Urinary bladder (tissue), 4 donors: ENCODE measurements around the gene GPR132. TPM values are rescaled to one million over a fixed set of nuclear protein-coding genes. Genes with fewer than 3 reads are reported as not detected.
"Not testable (repeated sequence)": the region's sequence is repeated elsewhere in the genome, so short reads cannot be mapped to it uniquely, and the experiment has no call there.

Experiments
- DNase-seq: peaks from one replicate; pipeline ENCODE4 v3.0.0-alpha.2; 2015; ENCODE audit errors: extremely low spot score
- H3K27ac ChIP-seq: one replicate; pipeline ENCODE4 v1.5.1; 2013; ENCODE audit warnings: low read depth, mild to moderate bottlenecking, moderate library complexity
- H3K36me3 ChIP-seq: one replicate; pipeline ENCODE4 v1.6.1; 2013; ENCODE audit warnings: mild to moderate bottlenecking, moderate library complexity; ENCODE audit not compliant: insufficient read depth
- H3K4me1 ChIP-seq: one replicate; pipeline ENCODE4 v1.6.1; 2013; ENCODE audit warnings: mild to moderate bottlenecking, moderate library complexity; ENCODE audit not compliant: insufficient read depth
- H3K4me3 ChIP-seq: one replicate; pipeline ENCODE4 v1.5.1; 2013; ENCODE audit warnings: low read depth, low read length
- WGBS: extraction: QIAGEN DNeasy Blood & Tissue Kit; methylation state at CpG from one replicate; pipeline ENCODE4 v1.1.7; 2013; 5-methylcytosine and 5-hydroxymethylcytosine counted together
- polyA plus RNA-seq: library from polyadenylated mRNA; stranded (reverse); fragments of 200-250 nt; gene quantifications from one replicate; pipeline ENCODE4 v1.2.3, GENCODE V29; 2013
- total RNA-seq: library from RNA; depleted of rRNA; stranded (reverse); fragments of >200 nt; gene quantifications from one replicate; pipeline ENCODE4 v1.2.3, GENCODE V29; 2014
- donor health status: healthy with polysubstance abuse.
- donor health status: healthy.

The GPR132 gene
- total and polyA plus RNA-seq, 2 donors = 1.3 to 1.7 TPM

DNA sequence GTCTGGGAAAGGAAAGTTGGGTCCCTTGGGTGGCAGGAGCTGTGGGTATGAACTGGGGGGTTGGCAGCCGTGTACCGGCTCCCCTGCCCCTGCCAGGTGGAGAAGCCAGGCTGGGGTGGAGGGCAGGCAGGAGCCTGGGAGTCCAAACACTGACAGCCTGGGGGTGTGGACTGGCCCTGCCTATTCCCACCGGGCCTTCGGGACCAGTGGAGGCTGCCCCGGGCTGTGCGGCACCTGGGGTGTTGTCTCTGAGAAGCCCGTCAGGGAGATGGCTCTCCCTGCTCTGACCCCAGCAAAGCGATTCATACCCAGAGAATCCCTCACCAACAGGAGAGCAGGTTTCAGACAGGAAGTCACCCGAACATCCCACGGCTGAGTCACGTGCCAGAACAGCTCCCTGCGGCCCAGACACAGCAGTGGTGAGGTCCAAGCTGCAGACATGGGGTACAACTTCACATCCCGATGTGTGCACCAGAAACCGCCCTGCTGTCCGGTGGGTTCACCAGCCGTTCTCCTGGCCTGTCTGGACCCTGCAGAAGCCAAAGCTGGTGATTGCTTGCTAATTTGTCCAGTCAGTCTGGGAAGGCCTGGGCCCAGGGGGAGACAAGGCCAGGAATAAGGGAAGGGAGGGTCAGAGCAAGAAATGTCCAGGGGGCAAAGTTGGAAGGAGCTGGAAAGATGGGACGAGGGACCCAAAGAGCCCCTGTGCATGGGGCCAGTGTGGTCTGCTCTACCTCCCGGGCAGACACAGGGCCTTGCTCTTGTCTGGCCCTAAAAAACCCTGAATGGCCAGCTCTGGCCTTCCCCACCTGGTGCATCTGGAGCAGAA lies 2.1 kb upstream of the GPR132 start:
- Histone ChIP-seq H3K4me3 (no peak overlapping the region), H3K4me1 (no peaks in the 10 kb centered on the region), H3K36me3 (no peaks in the 10 kb centered on the region), H3K27ac (no peak overlapping the region)
- DNase-seq = no peak
- 72% methylated on average over 18 of the region's 18 CpGs for WGBS

DNA sequence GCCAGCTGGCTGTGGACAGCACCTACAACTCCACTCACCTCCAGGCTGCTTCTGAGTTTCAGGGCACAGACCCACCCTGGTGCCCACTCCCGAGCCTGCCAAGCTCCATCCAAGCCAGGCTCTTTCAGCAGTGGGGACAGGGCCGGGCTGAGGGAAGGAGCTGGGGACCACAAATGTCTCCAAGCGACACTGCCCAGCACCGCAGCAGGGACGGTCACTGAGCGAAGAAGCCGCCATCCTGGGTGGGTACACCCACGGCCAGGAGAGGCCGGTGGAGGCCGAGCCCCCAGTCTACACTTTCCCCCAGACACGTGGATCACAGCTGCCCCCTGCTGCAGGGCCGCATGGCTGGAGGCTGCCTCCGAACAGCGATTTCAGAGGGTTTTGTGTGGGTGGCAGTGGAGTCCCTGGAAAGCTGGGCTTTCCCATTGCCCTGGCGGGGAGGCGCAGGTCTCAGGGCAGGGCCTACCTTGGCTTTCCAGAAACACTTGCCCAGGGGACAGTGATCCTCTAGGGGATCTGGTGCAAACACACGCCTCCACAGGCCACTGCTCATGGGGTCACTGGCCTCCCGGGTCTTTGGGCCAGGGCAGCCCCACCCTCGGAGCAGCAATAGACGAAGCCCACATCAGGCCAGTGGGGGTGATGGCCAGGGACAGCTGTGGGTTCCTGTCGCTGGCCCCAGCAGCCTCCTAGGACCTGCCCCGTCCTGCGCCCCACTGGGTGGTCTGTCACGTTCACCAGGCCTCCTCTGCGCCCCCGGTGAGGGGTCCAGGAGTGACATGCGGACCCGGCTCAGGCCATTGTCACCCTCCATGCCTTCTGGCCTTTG lies 1.2 kb upstream of the GPR132 start:
- H3K4me3 ChIP-seq = no peak overlapping the region
- H3K27ac ChIP-seq = peak overlapping the region; percentile 44
- no peaks in the 10 kb centered on the region for H3K4me1 ChIP-seq
- no peak for DNase-seq
- WGBS = 86% methylated on average over 28 of the region's 28 CpGs
- no peaks in the 10 kb centered on the region for H3K36me3 ChIP-seq

- Histone ChIP-seq H3K36me3 (no peaks in the 10 kb centered on the region), H3K4me1 (no peaks in the 10 kb centered on the region), H3K4me3 (peak overlapping the region; percentile 27), H3K27ac (peak overlapping the region; percentile 34)
- DNase-seq = no peak
- 67% methylated on average over 12 of the region's 12 CpGs for WGBS
Measured at GRCh38 chr14:105064721-105065143, 498 bp downstream of the GPR132 start.

DNA sequence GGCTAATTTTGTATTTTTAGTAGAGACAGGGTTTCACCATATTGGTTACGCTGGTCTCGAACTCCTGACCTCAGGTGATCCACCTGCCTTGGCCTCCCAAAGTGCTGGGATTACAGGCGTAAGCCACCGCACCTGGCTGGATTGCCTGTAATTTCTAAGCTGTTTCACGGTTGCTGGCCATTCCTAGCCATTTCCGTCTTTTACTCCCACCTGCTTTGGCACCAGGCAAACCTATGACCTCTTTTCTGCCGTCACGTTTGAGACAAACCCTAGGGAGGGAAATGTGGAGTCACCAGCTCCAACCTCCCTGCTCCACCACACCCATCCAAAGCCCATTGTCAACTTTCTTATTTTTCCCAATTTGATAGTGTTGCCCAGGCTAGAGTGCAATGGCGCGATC lies 1.2 kb downstream of the GPR132 start:
- no peak overlapping the region for H3K4me3 ChIP-seq
- H3K27ac ChIP-seq = no peak overlapping the region
- DNase-seq = no peak
- no peaks in the 10 kb centered on the region for H3K4me1 ChIP-seq
- 93% methylated on average over 10 of the region's 10 CpGs for WGBS
- no peaks in the 10 kb centered on the region for H3K36me3 ChIP-seq

DNA sequence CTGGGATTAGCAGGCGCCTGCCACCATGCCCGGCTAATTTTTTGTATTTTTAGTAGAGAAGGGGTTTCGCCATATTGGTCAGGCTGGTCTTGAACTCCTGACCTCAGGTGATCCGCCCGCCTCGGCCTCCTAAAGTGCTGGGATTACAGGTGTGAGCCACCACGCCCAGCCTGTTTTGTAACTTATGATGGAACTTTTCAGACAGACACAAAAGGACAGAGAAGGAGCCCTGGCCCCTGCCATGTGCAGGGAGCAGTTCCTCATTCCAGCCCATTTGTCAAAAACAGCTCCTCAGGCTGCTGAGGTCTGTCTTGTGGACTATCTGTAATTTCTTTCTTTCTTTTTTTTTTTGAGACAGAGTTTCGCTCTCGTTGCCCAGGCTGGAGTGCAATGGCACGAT lies 1.7 kb downstream of the GPR132 start:
- 87% methylated on average over 10 of the region's 10 CpGs for WGBS
- not testable (repeated sequence) for H3K27ac ChIP-seq, H3K4me3 ChIP-seq, H3K4me1 ChIP-seq, H3K36me3 ChIP-seq, DNase-seq

DNA sequence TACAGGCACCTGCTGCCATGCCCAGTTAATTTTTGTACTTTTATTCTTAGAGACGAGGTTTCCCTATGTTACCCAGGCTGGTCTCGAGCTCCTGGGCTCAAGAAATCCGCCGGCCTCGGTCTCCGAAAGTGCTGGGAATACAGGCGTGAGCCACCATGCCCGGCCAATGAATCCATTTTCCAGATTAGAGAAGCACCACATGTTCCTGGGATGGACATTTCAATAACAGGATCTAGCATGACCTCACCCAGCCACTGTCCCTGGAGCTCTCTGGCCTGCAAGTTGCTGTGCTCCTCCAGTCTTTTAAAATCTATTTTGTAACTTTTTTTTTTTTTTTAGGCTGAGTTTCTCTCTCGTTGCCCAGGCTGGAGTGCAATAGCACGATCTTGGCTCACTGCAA lies 2.2 kb downstream of the GPR132 start:
- Histone ChIP-seq H3K36me3 (no peaks in the 10 kb centered on the region), H3K4me1 (no peaks in the 10 kb centered on the region), H3K27ac (no peak overlapping the region), H3K4me3 (no peak overlapping the region)
- 83% methylated on average over 10 of the region's 10 CpGs for WGBS
- DNase-seq = no peak

GRCh38 chr14:105062048-105062433 lies 3.2 kb downstream of the GPR132 start:
- Histone ChIP-seq H3K4me3 (no peak overlapping the region), H3K4me1 (no peaks in the 10 kb centered on the region), H3K27ac (peak overlapping the region; percentile 62), H3K36me3 (no peaks in the 10 kb centered on the region)
- 91% methylated on average over 7 of the region's 7 CpGs for WGBS
- no peak for DNase-seq

- no peaks in the 10 kb centered on the region for H3K4me1 ChIP-seq
- H3K36me3 ChIP-seq = no peaks in the 10 kb centered on the region
- 50% methylated on average over 13 of the region's 13 CpGs for WGBS
- no peak overlapping the region for H3K4me3 ChIP-seq
- H3K27ac ChIP-seq = peak overlapping the region; percentile 62
- no peak for DNase-seq
Measured at GRCh38 chr14:105061428-105062047, 3.7 kb downstream of the GPR132 start.

DNA sequence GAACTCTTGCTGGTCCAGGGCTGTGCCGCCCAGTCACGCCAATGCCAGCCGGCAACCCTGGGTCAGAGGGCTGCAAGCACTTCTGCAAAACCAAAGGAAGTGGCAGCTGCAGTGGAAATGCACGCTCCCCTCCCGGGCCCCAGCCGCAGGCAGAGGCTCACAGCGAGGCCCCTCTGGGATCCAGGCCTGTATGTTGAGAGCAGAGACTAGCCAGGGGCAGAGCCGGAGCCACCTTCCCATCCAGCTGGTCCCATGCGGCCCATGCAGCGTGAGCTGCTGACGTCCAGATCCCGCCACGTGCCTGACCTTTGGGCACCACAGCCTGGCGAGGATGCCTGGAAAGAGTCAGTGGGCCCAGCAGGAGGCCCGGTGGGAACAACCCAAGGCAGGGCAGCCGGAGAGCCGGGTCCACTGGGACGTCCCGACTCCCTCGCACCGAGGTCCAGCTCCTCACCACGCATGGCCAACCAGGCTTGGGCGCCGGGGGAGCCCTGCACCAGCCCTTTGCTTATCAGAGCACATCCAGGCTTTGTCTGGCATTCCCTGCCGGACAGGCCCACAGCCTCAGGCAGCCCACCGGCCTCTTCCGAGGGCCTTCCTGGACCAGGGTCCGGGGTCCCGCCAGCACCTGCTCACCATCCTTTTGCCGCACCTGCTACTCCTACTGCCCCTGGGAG lies 4.3 kb downstream of the GPR132 start:
- DNase-seq = no peak
- H3K4me1 ChIP-seq = no peaks in the 10 kb centered on the region
- no peak overlapping the region for H3K27ac ChIP-seq
- H3K4me3 ChIP-seq = peak overlapping the region; percentile 12
- 67% methylated on average over 30 of the region's 30 CpGs for WGBS
- H3K36me3 ChIP-seq = no peaks in the 10 kb centered on the region

DNA sequence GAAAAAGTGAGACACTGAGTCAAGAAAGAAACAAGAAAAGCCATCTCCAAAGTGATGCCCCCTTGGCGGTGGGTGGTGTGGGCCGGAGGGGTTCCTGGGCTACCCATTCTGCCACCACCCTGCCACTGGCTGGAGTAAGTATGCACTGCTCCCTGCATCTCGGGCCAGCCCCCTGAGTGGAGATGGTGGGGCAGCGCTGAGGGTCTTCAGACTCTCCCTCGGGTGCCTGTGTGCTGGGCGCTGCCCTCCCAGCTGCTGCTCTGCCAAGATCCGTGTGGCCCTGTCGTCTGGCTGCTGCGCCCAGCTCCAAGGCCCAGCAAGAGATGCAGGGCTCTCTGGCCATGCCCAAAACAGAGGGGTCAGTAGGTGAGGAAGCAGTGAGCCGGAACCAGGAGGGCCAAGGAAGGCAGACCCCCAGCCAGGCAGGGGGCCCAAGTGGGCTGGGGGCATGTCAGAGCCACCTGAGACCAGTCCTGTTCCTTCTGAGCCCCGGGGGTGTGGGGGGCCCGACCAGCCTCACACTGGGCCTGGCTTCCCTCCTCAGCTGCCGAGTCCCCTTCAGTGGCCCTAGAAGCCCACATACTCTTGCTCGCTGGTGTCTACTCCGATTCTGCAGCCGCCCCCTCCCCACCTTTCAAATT lies 5.2 kb downstream of the GPR132 start:
- Histone ChIP-seq H3K4me3 (no peak overlapping the region), H3K4me1 (no peaks in the 10 kb centered on the region), H3K36me3 (no peaks in the 10 kb centered on the region), H3K27ac (no peak overlapping the region)
- 88% methylated on average over 16 of the region's 16 CpGs for WGBS
- DNase-seq = no peak

GRCh38 chr14:105059035-105059924 lies 6.0 kb downstream of the GPR132 start:
- H3K4me3 ChIP-seq = no peak overlapping the region
- no peaks in the 10 kb centered on the region for H3K36me3 ChIP-seq
- DNase-seq = no peak
- H3K27ac ChIP-seq = no peak overlapping the region
- WGBS = 61% methylated on average over 22 of the region's 22 CpGs
- H3K4me1 ChIP-seq = no peaks in the 10 kb centered on the region

DNA sequence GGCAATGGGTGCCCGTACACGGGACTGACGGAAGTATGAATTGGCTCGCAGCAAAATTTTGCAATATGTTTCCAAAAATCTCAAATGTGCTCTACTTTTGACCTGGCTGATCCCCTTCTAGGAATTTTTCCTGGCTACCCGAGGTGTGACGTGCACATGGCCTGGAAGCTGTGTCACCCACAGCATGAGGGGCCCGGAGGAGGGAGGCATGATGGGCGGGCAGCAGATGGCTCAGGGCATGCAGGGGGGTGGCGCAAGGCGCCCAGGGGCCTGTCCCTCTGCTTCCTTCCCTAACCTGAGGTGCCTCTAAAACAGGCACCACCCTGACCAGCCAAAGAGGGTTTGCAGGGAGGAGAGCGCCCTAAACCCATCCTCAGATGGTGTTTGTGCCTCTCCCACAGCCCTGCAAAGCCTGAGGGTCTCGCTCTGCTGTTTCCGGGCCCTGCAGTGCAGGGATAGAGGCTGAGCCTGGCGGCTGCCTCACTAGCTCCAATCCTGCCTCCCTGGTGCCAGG lies 6.7 kb downstream of the GPR132 start:
- no peak overlapping the region for H3K4me3 ChIP-seq
- no peaks in the 10 kb centered on the region for H3K4me1 ChIP-seq
- no peak for DNase-seq
- H3K27ac ChIP-seq = no peak overlapping the region
- no peaks in the 10 kb centered on the region for H3K36me3 ChIP-seq
- WGBS = 88% methylated on average over 14 of the region's 14 CpGs
